Esophagus squamous epithelium (tissue), 4 donors: ENCODE results near the gene CENPP.
"Not testable (repeated sequence)": the region's sequence is repeated elsewhere in the genome, so short reads cannot be mapped to it uniquely, and the experiment has no call there.

ENCODE experiments used
- POLR2A ChIP-seq, 4 donors: fragments of 450-650 bp; IDR thresholded peaks; one replicate each; pipeline ENCODE4 v1.6.1; 2017; ENCODE audit warnings: antibody characterized with exemption in 4 of 4, mild to moderate bottlenecking in 4 of 4, moderate library complexity in 3 of 4
- TF ChIP-seq, protein P1 (sequence below), 6 experiments: fragments of 450-650 bp in 4 of 6; fragments of 200-600 bp in 2 of 6; sonication (generic) in 2 of 6; IDR thresholded peaks; one replicate each; pipeline ENCODE4 v1.5.1; 2016 to 2019; ENCODE audit warnings: antibody characterized with exemption in 6 of 6, mild to moderate bottlenecking in 4 of 6, moderate library complexity in 4 of 6

DNA sequence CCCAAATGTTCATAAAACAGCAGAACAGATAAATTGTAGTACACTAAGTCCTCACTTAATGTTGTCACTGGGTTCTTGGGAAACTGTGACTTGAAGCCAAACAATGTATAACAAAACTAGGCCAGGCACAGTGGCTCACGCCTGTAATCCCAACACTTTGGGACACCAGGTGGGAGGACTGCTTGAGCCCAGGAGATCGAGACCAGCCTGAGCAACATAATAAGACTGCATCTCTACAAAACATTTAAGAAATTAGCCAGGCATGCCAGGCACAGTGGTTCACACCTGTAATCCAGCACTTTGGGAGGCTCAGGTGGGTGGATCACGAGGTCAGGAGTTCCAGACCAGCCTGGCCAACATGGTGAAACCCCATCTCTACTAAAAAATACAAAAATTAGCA is 298.2 kb downstream of the CENPP start:
- TF ChIP-seq POLR2A (IDR thresholded peaks at IDR 0.05) = not testable (repeated sequence)
- TF ChIP-seq, protein P1, sequence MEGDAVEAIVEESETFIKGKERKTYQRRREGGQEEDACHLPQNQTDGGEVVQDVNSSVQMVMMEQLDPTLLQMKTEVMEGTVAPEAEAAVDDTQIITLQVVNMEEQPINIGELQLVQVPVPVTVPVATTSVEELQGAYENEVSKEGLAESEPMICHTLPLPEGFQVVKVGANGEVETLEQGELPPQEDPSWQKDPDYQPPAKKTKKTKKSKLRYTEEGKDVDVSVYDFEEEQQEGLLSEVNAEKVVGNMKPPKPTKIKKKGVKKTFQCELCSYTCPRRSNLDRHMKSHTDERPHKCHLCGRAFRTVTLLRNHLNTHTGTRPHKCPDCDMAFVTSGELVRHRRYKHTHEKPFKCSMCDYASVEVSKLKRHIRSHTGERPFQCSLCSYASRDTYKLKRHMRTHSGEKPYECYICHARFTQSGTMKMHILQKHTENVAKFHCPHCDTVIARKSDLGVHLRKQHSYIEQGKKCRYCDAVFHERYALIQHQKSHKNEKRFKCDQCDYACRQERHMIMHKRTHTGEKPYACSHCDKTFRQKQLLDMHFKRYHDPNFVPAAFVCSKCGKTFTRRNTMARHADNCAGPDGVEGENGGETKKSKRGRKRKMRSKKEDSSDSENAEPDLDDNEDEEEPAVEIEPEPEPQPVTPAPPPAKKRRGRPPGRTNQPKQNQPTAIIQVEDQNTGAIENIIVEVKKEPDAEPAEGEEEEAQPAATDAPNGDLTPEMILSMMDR (IDR thresholded peaks at IDR 0.05) = not testable (repeated sequence)
